Left lung (tissue), 10 donors: ENCODE data around the gene IQCK. TPM values are rescaled to one million over a fixed set of nuclear protein-coding genes. Genes with fewer than 3 reads are reported as not detected.

Experiments used
- ATAC-seq: fragments of 200-7000 bp; cut with Tn5 transposase; one replicate; pipeline ENCODE4 v1.9.1; 2020; ENCODE audit warnings: moderate library complexity
- DNase-seq, 4 donors: peaks; one replicate each; pipeline ENCODE4 v3.0.0-alpha.2; 2013 to 2020
- H3K27ac ChIP-seq, 2 donors: fragments of 200-600 bp; sonication (generic) in 1 of 2; one replicate each; pipeline versions ENCODE4 v1.5.0 to v1.8.0; 2020 to 2021
- H3K27me3 ChIP-seq, 2 donors: fragments of 200-600 bp; sonication (generic) in 1 of 2; one replicate each; pipeline versions ENCODE4 v1.5.0 to v1.8.0; 2020 to 2021
- H3K36me3 ChIP-seq, 2 donors: fragments of 200-600 bp; sonication (generic) in 1 of 2; one replicate each; pipeline versions ENCODE4 v1.5.0 to v1.8.0; 2020 to 2021
- H3K4me1 ChIP-seq, 2 donors: fragments of 200-600 bp; one replicate each; pipeline ENCODE4 v1.8.0; 2021
- H3K4me3 ChIP-seq, 2 donors: fragments of 200-600 bp; sonication (generic) in 1 of 2; one replicate each; pipeline versions ENCODE4 v1.5.0 to v1.8.0; 2020 to 2021; ENCODE audit warnings: mild to moderate bottlenecking in 1 of 2
- H3K9me3 ChIP-seq, 2 donors: fragments of 200-600 bp; sonication (generic) in 1 of 2; one replicate each; pipeline versions ENCODE4 v1.5.0 to v1.8.0; 2020 to 2021
- intact Hi-C, 2 donors: fragments of 100-400 bp; cut with DNase I; formaldehyde crosslinking; loops; one replicate each; pipeline versions ENCODE4 v1.11.2 to v1.14.2; 2022
- polyA plus RNA-seq, 6 donors: library from polyadenylated mRNA; unstranded; fragments of 120-200 nt; gene quantifications; one replicate each; pipeline ENCODE4 v1.2.1, GENCODE V29; 2013; ENCODE audit not compliant: insufficient read length in 6 of 6
- total RNA-seq, 2 donors: library from RNA; stranded (reverse); fragmentation: NEBNext Ultra II Directional; extraction: Animal tissue kit (Norgen Biotek cat#: 25700); gene quantifications; one replicate each; pipeline ENCODE4 v1.2.1, GENCODE V29; 2021
- TF ChIP-seq, protein P1 (sequence below), 2 donors: fragments of 200-600 bp; sonication (generic) in 1 of 2; IDR thresholded peaks; one replicate each; pipeline versions ENCODE4 v1.5.0 to v1.8.0; 2021; ENCODE audit warnings: antibody characterized with exemption in 2 of 2
- donor health status: DM: no; HTN: yes; CAD: no.
- donor health status: DM: no; HTN: no; CAD: no.

IQCK gene
- total and polyA plus RNA-seq, 8 donors = 8.0 to 25.3 (median 22.1) TPM

DNA sequence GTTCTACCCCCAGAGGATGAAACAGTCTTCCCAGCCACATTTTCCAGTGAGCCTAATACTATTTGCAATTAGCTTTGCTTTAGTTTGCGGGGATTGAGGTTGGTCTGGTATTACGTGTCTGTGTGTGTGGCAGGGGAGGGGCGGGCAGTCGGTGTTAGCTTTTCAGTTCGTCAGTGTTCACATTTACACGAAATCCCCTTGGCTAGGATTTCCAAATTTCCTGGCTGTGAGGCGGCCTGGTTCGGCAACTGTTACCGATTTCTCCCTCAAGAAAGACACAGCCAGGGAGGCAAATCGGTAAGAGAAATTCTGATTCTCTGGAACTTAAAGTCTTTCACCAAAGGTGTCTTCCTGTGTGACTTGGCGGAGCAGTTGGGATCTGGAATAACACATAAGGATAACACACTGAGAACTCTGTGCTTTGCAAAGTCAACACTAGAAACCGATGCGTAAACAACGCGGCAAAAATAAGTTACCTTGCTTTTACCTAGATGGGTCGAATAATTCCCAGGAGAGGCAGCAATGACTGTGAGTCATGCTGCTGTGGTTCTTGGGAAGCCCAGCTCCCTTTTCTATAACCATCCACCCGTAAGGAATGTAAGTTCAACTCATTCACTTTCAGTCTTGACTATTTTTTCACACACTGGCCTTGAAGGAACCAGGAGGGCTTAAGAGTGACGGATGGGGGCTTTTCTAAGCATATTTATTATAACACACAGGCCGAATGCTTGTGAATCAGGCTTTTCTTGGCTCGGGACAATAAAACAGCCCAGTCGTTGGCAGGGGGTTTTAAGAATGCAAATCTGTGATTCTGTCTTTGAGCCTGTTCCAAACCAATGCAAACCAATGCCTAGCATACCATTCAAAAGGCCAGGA lies 142.3 kb downstream of the IQCK start:
- intact Hi-C loops = no loop called here
- Histone ChIP-seq H3K27ac (no peak overlapping the region), H3K27me3 (no peaks in the 10 kb centered on the region), H3K4me3 (no peak overlapping the region), H3K36me3 (peaks cover 0 to 5% of the 10 kb centered on the region in 2 donors), H3K9me3 (no peaks in the 10 kb centered on the region), H3K4me1 (no peaks in the 10 kb centered on the region)
- ATAC-seq = no peak
- TF ChIP-seq, protein P1, sequence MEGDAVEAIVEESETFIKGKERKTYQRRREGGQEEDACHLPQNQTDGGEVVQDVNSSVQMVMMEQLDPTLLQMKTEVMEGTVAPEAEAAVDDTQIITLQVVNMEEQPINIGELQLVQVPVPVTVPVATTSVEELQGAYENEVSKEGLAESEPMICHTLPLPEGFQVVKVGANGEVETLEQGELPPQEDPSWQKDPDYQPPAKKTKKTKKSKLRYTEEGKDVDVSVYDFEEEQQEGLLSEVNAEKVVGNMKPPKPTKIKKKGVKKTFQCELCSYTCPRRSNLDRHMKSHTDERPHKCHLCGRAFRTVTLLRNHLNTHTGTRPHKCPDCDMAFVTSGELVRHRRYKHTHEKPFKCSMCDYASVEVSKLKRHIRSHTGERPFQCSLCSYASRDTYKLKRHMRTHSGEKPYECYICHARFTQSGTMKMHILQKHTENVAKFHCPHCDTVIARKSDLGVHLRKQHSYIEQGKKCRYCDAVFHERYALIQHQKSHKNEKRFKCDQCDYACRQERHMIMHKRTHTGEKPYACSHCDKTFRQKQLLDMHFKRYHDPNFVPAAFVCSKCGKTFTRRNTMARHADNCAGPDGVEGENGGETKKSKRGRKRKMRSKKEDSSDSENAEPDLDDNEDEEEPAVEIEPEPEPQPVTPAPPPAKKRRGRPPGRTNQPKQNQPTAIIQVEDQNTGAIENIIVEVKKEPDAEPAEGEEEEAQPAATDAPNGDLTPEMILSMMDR (IDR thresholded peaks at IDR 0.05) = no peak
- DNase-seq = no peak

- no peaks in the 10 kb centered on the region for H3K27me3 ChIP-seq
- H3K36me3 ChIP-seq = peaks cover 0 to 5% of the 10 kb centered on the region in 2 donors
- H3K9me3 ChIP-seq = no peaks in the 10 kb centered on the region
- intact Hi-C loops = no loop called here
- H3K4me1 ChIP-seq = no peaks in the 10 kb centered on the region
- H3K4me3 ChIP-seq = no peak overlapping the region
- DNase-seq = no peak
- TF ChIP-seq, protein P1 (IDR thresholded peaks at IDR 0.05) = no peak
- H3K27ac ChIP-seq = no peak overlapping the region
- no peak for ATAC-seq
Observed at GRCh38 chr16:19861133-19861532, 143.1 kb downstream of the IQCK start.

GRCh38 chr16:19861811-19862327 lies 143.8 kb downstream of the IQCK start:
- TF ChIP-seq, protein P1 (IDR thresholded peaks at IDR 0.05) = no peak
- intact Hi-C loops = no loop called here
- no peaks in the 10 kb centered on the region for H3K9me3 ChIP-seq
- peaks cover 0 to 5% of the 10 kb centered on the region in 2 donors for H3K36me3 ChIP-seq
- H3K27me3 ChIP-seq = no peaks in the 10 kb centered on the region
- DNase-seq (no peak), ATAC-seq (no peak)
- no peak overlapping the region for H3K27ac ChIP-seq
- no peak overlapping the region for H3K4me3 ChIP-seq
- no peaks in the 10 kb centered on the region for H3K4me1 ChIP-seq

GRCh38 chr16:19863990-19864389 lies 145.9 kb downstream of the IQCK start:
- no peaks in the 10 kb centered on the region for H3K9me3 ChIP-seq
- ATAC-seq (no peak), DNase-seq (no peak)
- H3K36me3 ChIP-seq = no peaks in the 10 kb centered on the region
- H3K27me3 ChIP-seq = no peaks in the 10 kb centered on the region
- H3K4me3 ChIP-seq = no peak overlapping the region
- intact Hi-C loops = no loop called here
- H3K4me1 ChIP-seq = no peaks in the 10 kb centered on the region
- H3K27ac ChIP-seq = no peak overlapping the region
- TF ChIP-seq, protein P1 (IDR thresholded peaks at IDR 0.05) = no peak

DNA sequence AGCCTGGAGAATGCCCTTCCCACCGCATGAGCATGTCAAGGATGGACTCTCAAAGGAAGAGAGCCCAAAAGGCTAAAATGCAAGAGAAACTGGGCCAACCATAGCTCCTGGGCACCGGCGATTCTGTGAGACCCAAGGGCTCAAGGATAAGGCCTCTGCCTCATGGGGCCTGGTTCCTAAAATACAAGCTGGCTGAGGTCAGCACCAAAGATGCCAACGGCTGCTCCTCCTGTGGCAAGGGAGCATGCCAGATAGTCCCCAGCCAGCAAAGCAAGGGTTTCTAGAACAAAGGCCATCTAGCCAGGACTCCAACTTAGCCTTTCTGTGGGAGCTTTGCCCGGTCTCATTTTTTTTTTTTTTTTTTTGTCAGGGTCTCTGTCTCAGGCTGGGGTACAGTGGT lies 146.5 kb downstream of the IQCK start:
- ATAC-seq = no peak
- Histone ChIP-seq H3K9me3 (no peaks in the 10 kb centered on the region), H3K36me3 (no peaks in the 10 kb centered on the region), H3K4me3 (no peak overlapping the region), H3K27ac (no peak overlapping the region), H3K27me3 (no peaks in the 10 kb centered on the region), H3K4me1 (no peaks in the 10 kb centered on the region)
- TF ChIP-seq, protein P1 (IDR thresholded peaks at IDR 0.05) = no peak
- intact Hi-C loops = no loop called here
- no peak for DNase-seq
